Diencephalon (tissue), 1 donor: ENCODE results near the gene CPLX3. TPM values are rescaled to one million over a fixed set of nuclear protein-coding genes. Genes with fewer than 3 reads are reported as not detected.

Experiments
- small RNA-seq: library from RNA; depleted of rRNA; stranded (forward); fragments of <200 nt; gene quantifications from one replicate; pipeline ENCODE3, GENCODE V24; 2014
- total RNA-seq: library from RNA; depleted of rRNA; stranded (reverse); fragments of >200 nt; gene quantifications from one replicate; pipeline ENCODE4 v1.2.3, GENCODE V29; 2014

Gene CPLX3
- 0.92 TPM for total RNA-seq

GRCh38 chr15:74826364-74826819 is at the start of gene CPLX3:
TSS of gene CPLX3 (plus strand) at chr15:74826627. CDS start at chr15:74826704, 77 bp downstream.

GRCh38 chr15:74781431-74782258 is 44.8 kb upstream of the CPLX3 start, which contains the start of gene CSK:
TSS of gene CSK (plus strand) at chr15:74782080. CDS start at chr15:74798298, 16,218 bp downstream.

GRCh38 chr15:74812533-74812932 is 13.9 kb upstream of the CPLX3 start, which contains the start of gene LMAN1L:
TSS of gene LMAN1L (plus strand) at chr15:74812835. CDS start at chr15:74812855, 20 bp downstream.

GRCh38 chr15:74842581-74843444 is 16.4 kb downstream of the CPLX3 start, which contains the start of gene ULK3:
TSS of gene ULK3 (minus strand) at chr15:74843156. CDS start at chr15:74843105, 51 bp downstream.

GRCh38 chr15:74873036-74873755 is 46.8 kb downstream of the CPLX3 start, which contains the start of gene SCAMP2:
TSS of gene SCAMP2 (minus strand) at chr15:74873365. CDS start at chr15:74873255, 110 bp downstream.

Small RNA genes lying within 50 kb of the gene (small RNA-seq; reads per million reads assigned to genes)
- gene CPLX3 (not detected), gene MIR4513 (not detected), gene MIR6882 (0.56 reads per million, percentile 59 among the genes with 10 or more reads in this experiment)

Other genes with a start within 250 kb of the CPLX3 start
- 29.3 TPM for gene CLK3, start 210.8 kb upstream of the CPLX3 start, total RNA-seq
- 16.1 TPM for gene EDC3, start 130.6 kb upstream of the CPLX3 start, total RNA-seq
- gene CYP1A1, start 101.1 kb upstream of the CPLX3 start, total RNA-seq: 0.23 TPM
- gene CYP1A2, start 77.8 kb upstream of the CPLX3 start, total RNA-seq: not detected
- 37.4 TPM for gene CSK, start 44.5 kb upstream of the CPLX3 start, total RNA-seq
- not detected for gene LMAN1L, start 13.8 kb upstream of the CPLX3 start, total RNA-seq
- 47.5 TPM for gene ULK3, start 16.5 kb downstream of the CPLX3 start, total RNA-seq
- 12.2 TPM for gene SCAMP2, start 46.7 kb downstream of the CPLX3 start, total RNA-seq
- gene MPI, start 63.4 kb downstream of the CPLX3 start, total RNA-seq: 38.1 TPM
- 65.5 TPM for gene FAM219B, start 80.2 kb downstream of the CPLX3 start, total RNA-seq
- 91.1 TPM for gene COX5A, start 111.4 kb downstream of the CPLX3 start, total RNA-seq
- gene RPP25, start 130.1 kb downstream of the CPLX3 start, total RNA-seq: 8.1 TPM
- 82.1 TPM for gene SCAMP5, start 168.9 kb downstream of the CPLX3 start, total RNA-seq
- 4.4 TPM for gene PPCDC, start 197.0 kb downstream of the CPLX3 start, total RNA-seq